Suprapubic skin (tissue), 4 donors: ENCODE data around the gene ADRA1B.

Source experiments
- CTCF ChIP-seq, 2 donors: fragments of 200-600 bp in 1 of 2; fragments of 450-650 bp in 1 of 2; sonication (generic) in 1 of 2; IDR thresholded peaks; one replicate each; pipeline ENCODE4 v1.5.1; 2016 to 2019; ENCODE audit warnings: antibody characterized with exemption in 2 of 2, mild to moderate bottlenecking in 1 of 2, moderate library complexity in 1 of 2
- EP300 ChIP-seq: sonication (generic); formaldehyde crosslinking; IDR thresholded peaks from one replicate; pipeline ENCODE4 v1.6.1; 2017; ENCODE audit warnings: antibody characterized with exemption
- POLR2A ChIP-seq, 2 donors: fragments of 450-650 bp; IDR thresholded peaks; one replicate each; pipeline ENCODE4 v1.6.1; 2017; ENCODE audit warnings: antibody characterized with exemption in 2 of 2, mild to moderate bottlenecking in 2 of 2, moderate library complexity in 2 of 2
- POLR2AphosphoS5 ChIP-seq, 3 donors: sonication (generic); formaldehyde crosslinking; IDR thresholded peaks; one replicate each; pipeline ENCODE4 v1.6.1; 2017; ENCODE audit warnings: antibody characterized with exemption in 3 of 3

- TF ChIP-seq POLR2AphosphoS5 (IDR thresholded peaks at IDR 0.05): no peak
- no peak for TF ChIP-seq CTCF (IDR thresholded peaks at IDR 0.05)
- TF ChIP-seq POLR2A (IDR thresholded peaks at IDR 0.05): no peak
- TF ChIP-seq EP300: no peak
Observed at GRCh38 chr5:160011471-160011870, 95.2 kb downstream of the ADRA1B start.
